ENCODE results near the gene C22orf39.
A peak's percentile ranks its signal among the peaks of the same experiment; 100 is the strongest.

C22orf39 gene

GRCh38 chr22:19424186-19424500 is 23.4 kb downstream of the C22orf39 start:
- no peak for DNase-seq

- no peak for DNase-seq
Measured at GRCh38 chr22:19422440-19423301, 24.8 kb downstream of the C22orf39 start.

GRCh38 chr22:19420321-19420720 is 27.2 kb downstream of the C22orf39 start:
- no peak for DNase-seq

- no peak for DNase-seq
Measured at GRCh38 chr22:19419464-19420178, 27.9 kb downstream of the C22orf39 start.

- no peak for DNase-seq
Measured at GRCh38 chr22:19419086-19419463, 28.4 kb downstream of the C22orf39 start.

- DNase-seq, result no peak
Measured at GRCh38 chr22:19412923-19413322, 34.6 kb downstream of the C22orf39 start.

- DNase-seq, result no peak
Measured at GRCh38 chr22:19412478-19412877, 35.0 kb downstream of the C22orf39 start.

GRCh38 chr22:19411690-19412045 is 35.8 kb downstream of the C22orf39 start:
- no peak for DNase-seq

GRCh38 chr22:19410941-19411689 is 36.4 kb downstream of the C22orf39 start:
- peak; percentile 3 for DNase-seq

GRCh38 chr22:19407649-19408606 is 39.6 kb downstream of the C22orf39 start:
- DNase-seq, result no peak

- no peak for DNase-seq
Measured at GRCh38 chr22:19406846-19407245, 40.7 kb downstream of the C22orf39 start.

GRCh38 chr22:19406281-19406811 is 41.2 kb downstream of the C22orf39 start:
- no peak for DNase-seq

GRCh38 chr22:19405652-19406051 is 41.9 kb downstream of the C22orf39 start:
- DNase-seq, result no peak

- DNase-seq, result no peak
Measured at GRCh38 chr22:19405133-19405532, 42.4 kb downstream of the C22orf39 start.

GRCh38 chr22:19404676-19405075 is 42.8 kb downstream of the C22orf39 start:
- DNase-seq, result no peak

- no peak for DNase-seq
Measured at GRCh38 chr22:19402642-19403191, 44.8 kb downstream of the C22orf39 start.

GRCh38 chr22:19401483-19401882 is 46.0 kb downstream of the C22orf39 start:
- no peak for DNase-seq

GRCh38 chr22:19400881-19401280 is 46.6 kb downstream of the C22orf39 start:
- DNase-seq, result no peak

- no peak for DNase-seq
Measured at GRCh38 chr22:19398652-19399051, 48.9 kb downstream of the C22orf39 start.

GRCh38 chr22:19398206-19398605 is 49.3 kb downstream of the C22orf39 start:
- DNase-seq, result no peak

- no peak for DNase-seq
Measured at GRCh38 chr22:19397734-19398104, 49.8 kb downstream of the C22orf39 start.

Measured in NCI-H1092 treated with DMSO at 0.1 percent for 48 hours (cell line).